ENCODE measurements around the gene NLRP3.

DNA sequence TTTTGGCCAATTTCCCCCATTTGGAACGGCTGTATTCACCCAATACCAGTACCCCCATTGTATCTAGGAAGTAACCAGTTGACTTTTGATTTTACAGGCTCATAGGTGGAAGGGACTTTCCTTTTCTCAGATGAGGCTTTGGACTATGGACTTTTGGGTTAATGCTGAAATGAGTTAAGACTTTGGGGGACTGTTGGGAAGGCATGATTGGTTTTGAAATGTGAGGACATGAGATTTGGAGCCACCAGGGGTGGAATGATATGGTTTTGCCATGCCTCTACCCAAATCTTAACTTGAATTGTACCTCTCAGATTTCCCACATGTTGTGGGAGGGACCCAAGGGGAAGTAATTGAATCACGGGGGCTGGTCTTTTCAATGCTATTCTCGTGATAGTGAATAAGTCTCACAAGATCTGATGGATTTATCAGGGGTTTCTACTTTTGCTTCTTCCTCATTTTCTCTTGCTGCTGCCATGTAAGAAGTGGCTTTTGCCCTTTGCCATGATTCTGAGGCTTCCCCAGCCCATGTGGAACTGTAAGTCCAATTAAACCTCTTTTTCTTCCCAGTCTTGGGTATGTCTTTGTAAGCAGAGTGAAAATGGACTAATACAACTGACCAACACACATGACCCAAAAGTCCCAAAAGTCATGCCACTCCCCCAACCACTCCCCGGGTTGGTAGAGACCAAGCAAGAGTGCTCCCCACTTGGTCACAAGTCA is 48.9 kb upstream of the NLRP3 start:
- TF ChIP-seq, protein P1, sequence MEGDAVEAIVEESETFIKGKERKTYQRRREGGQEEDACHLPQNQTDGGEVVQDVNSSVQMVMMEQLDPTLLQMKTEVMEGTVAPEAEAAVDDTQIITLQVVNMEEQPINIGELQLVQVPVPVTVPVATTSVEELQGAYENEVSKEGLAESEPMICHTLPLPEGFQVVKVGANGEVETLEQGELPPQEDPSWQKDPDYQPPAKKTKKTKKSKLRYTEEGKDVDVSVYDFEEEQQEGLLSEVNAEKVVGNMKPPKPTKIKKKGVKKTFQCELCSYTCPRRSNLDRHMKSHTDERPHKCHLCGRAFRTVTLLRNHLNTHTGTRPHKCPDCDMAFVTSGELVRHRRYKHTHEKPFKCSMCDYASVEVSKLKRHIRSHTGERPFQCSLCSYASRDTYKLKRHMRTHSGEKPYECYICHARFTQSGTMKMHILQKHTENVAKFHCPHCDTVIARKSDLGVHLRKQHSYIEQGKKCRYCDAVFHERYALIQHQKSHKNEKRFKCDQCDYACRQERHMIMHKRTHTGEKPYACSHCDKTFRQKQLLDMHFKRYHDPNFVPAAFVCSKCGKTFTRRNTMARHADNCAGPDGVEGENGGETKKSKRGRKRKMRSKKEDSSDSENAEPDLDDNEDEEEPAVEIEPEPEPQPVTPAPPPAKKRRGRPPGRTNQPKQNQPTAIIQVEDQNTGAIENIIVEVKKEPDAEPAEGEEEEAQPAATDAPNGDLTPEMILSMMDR (IDR thresholded peaks at IDR 0.05; ENCODE audit: insufficient read depth, low read depth, low read length), result no peak
- TF ChIP-seq EZH2 (IDR thresholded peaks at IDR 0.05; ENCODE audit: insufficient read depth, low read length), result no peak
